Mucosa of rectum (tissue), 2 donors: ENCODE data around the gene NEXMIF.
"Not testable (repeated sequence)": the region's sequence is repeated elsewhere in the genome, so short reads cannot be mapped to it uniquely, and the experiment has no call there.

ENCODE experiments used
- H3K27ac ChIP-seq, 2 donors: one replicate each; pipeline ENCODE4 v1.7.0; 2013; ENCODE audit warnings: inconsistent platforms in 2 of 2, low read depth in 2 of 2, low read length in 2 of 2
- H3K27me3 ChIP-seq, 2 donors: one replicate each; pipeline ENCODE4 v1.7.0; 2013; ENCODE audit warnings: low read length in 2 of 2; ENCODE audit not compliant: control insufficient read depth in 2 of 2, insufficient read depth in 2 of 2
- H3K36me3 ChIP-seq, 2 donors: one replicate each; pipeline ENCODE4 v1.7.0; 2013; ENCODE audit warnings: low read length in 2 of 2; ENCODE audit not compliant: control insufficient read depth in 2 of 2, insufficient read depth in 2 of 2
- H3K4me1 ChIP-seq, 2 donors: one replicate each; pipeline ENCODE4 v1.7.0; 2013; ENCODE audit warnings: low read length in 2 of 2, mild to moderate bottlenecking in 1 of 2; ENCODE audit not compliant: control insufficient read depth in 2 of 2, insufficient read depth in 2 of 2
- H3K4me3 ChIP-seq, 2 donors: one replicate each; pipeline ENCODE4 v1.7.0; 2013; ENCODE audit warnings: low read length in 2 of 2
- H3K9ac ChIP-seq, 2 donors: one replicate each; pipeline ENCODE4 v1.7.0; 2013; ENCODE audit warnings: low read length in 2 of 2, low read depth in 1 of 2, mild to moderate bottlenecking in 1 of 2
- H3K9me3 ChIP-seq, 2 donors: one replicate each; pipeline ENCODE4 v1.7.0; 2013; ENCODE audit warnings: low read length in 2 of 2; ENCODE audit not compliant: control insufficient read depth in 2 of 2
- donor health status: healthy.
- donor health status: Normal muscosa, but diverticular disease.

Gene NEXMIF

GRCh38 chrX:74925225-74926088 is at the start of gene NEXMIF:
NEXMIF (minus strand) TSS chrX:74925452.
- Histone ChIP-seq H3K27ac (peak within 1 kb of the TSS; percentile 23 to 37), H3K4me1 (peaks cover 0 to 2% of the 10 kb centered on the region in 2 donors), H3K36me3 (no peaks in the 10 kb centered on the region), H3K27me3 (no peaks in the 10 kb centered on the region), H3K4me3 (peak within 1 kb of the TSS; percentile 37 to 73), H3K9ac (peak within 1 kb of the TSS; percentile 14 to 38), H3K9me3 (no peaks in the 10 kb centered on the region)

- not testable (repeated sequence) for H3K9ac ChIP-seq, H3K4me1 ChIP-seq, H3K27ac ChIP-seq, H3K9me3 ChIP-seq, H3K4me3 ChIP-seq, H3K27me3 ChIP-seq, H3K36me3 ChIP-seq
Observed at GRCh38 chrX:74961962-74962361, 36.7 kb upstream of the NEXMIF start.

DNA sequence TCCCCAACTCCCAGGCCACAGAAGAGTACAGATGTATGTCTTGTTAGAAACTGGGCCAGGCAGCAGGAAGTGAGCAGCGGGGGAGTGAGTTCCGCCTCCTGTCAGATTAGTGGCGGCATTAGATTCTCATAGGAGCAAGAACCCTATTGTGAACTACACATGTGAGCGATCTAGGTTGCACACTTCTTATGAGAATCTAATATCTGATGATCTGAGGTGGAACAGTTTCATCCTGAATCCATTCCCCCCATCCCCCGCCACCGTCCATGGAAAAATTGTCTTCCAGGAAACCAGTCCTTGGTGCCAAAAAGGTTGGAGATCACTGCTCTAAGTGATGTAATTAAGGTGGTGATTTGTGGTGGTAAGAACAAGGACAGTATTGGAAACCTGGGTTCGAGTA is 24.5 kb upstream of the NEXMIF start:
- Histone ChIP-seq H3K36me3 (no peaks in the 10 kb centered on the region), H3K4me3 (no peak overlapping the region), H3K4me1 (no peaks in the 10 kb centered on the region), H3K9ac (no peak overlapping the region), H3K27ac (no peak overlapping the region), H3K9me3 (peaks cover 0 to 3% of the 10 kb centered on the region in 2 donors), H3K27me3 (no peaks in the 10 kb centered on the region)

DNA sequence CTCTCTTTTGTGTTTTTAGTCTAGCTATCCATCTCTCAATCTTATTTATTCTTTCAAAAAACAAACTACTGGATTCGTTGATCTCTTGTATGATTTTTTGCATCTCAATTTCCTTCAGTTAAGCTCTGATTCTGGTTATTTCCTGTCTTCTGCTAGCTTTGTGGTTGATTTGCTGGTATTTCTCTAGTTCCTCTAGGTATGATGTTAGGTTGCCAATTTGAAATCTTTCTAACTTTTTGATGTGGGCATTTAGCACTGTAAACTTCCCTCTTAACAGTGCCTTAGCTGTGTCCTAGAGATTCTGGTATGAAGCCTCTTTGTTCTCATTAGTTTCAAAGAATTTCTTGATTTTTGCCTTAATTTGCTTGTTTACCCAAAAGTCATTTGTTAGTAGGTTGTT is 15.2 kb upstream of the NEXMIF start:
- no peak overlapping the region for H3K27ac ChIP-seq
- no peaks in the 10 kb centered on the region for H3K4me1 ChIP-seq
- no peak overlapping the region for H3K4me3 ChIP-seq
- no peaks in the 10 kb centered on the region for H3K9me3 ChIP-seq
- H3K36me3 ChIP-seq, result no peaks in the 10 kb centered on the region
- no peak overlapping the region for H3K9ac ChIP-seq
- no peaks in the 10 kb centered on the region for H3K27me3 ChIP-seq

DNA sequence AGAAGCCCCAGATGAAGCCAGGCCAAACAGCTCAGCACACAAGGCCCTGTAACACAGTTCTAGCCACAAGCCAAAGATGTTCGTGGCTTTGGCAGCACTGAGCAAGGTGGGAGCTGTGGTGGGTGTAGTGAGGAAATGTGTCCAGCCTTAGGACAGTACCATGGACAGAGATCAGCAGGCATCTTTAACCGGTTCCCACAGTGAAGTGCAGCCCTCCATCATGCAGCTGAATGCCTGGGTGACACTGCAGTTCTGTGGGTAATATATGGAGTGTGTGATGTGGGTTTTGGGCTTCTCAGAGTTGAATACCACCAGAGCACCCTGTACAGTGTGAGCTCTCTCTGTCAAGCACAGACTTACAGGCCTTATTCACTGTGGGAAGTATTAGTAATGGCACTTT is 6.0 kb upstream of the NEXMIF start:
- H3K36me3 ChIP-seq, result no peaks in the 10 kb centered on the region
- no peaks in the 10 kb centered on the region for H3K27me3 ChIP-seq
- H3K27ac ChIP-seq, result no peak overlapping the region
- H3K4me3 ChIP-seq, result no peak overlapping the region
- no peaks in the 10 kb centered on the region for H3K4me1 ChIP-seq
- H3K9ac ChIP-seq, result no peak overlapping the region
- no peaks in the 10 kb centered on the region for H3K9me3 ChIP-seq

DNA sequence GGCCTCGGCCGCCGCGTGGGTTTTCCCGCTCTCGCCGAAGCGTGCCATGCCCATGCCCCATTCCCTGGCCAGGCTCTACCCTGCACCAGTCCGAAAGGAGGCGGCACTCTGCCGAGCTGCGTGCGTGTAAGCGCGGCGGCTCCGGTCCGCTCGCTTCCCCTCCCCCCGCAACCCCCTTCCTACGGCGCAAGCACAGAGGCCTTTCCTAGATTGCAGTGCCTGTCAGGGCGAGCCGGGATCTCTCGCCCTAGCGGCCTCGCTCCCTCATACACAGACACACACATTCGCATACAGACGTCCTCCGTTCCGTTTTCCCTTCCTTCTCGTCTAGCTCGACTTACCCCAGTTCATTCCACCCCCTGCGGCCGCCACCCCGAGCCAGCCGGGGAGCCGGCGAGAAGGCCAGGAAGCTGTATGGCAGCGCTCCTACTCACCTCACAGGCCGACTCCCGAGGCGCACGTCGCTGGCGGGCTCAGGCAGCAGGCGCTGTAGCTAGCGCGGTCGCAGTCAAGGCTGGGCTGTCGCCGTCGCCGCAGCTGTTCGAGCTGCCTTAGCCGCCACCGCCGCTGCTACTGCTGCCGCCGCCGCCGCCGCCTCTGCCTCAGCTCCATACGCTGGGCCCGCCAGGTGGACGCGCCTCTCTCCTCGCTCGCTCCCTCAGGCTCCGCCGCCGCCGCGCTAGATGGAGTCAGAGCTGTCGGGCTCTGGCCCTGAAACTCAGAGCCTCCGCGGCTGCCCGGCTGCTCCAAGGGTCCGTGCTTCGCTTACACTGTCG is 615 bp downstream of the NEXMIF start:
- peak overlapping the region; percentile 23 to 37 for H3K27ac ChIP-seq
- H3K36me3 ChIP-seq, result no peaks in the 10 kb centered on the region
- H3K9ac ChIP-seq, result peak overlapping the region; percentile 14 to 38
- H3K4me1 ChIP-seq, result peaks cover 0 to 2% of the 10 kb centered on the region in 2 donors
- H3K9me3 ChIP-seq, result no peaks in the 10 kb centered on the region
- H3K4me3 ChIP-seq, result peak overlapping the region; percentile 37 to 73
- no peaks in the 10 kb centered on the region for H3K27me3 ChIP-seq

DNA sequence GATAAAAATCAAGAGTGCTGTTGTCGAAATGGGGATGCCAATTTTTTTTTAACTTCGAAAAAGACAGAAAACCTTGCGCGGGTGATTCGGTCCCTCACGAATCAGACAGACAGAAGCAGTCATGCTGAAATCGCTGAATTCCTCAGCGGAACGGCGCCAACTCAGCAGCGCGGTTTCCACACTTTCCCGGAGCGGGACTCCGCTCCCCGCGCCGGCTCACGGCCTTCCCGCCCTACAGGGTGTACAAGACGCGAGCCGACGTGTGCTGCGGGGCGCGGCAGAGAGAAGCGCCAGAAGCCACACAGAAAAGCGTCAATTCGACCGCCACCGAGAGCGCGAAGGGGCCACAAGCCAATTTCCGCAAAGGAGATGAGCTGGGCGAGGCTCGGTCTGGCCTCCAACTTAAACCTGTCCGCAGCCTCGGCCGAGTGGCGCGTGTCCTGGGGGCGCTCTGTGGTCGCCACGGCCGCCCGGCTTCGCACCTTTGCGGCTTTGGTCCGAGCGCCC is 1.3 kb downstream of the NEXMIF start:
- Histone ChIP-seq H3K4me1 (peaks cover 0 to 2% of the 10 kb centered on the region in 2 donors), H3K9me3 (no peaks in the 10 kb centered on the region), H3K36me3 (no peaks in the 10 kb centered on the region), H3K9ac (no peak overlapping the region), H3K27me3 (no peaks in the 10 kb centered on the region), H3K4me3 (peak overlapping the region; percentile 37 to 73), H3K27ac (peak overlapping the region in 1 of 2 donors; percentile 23)

DNA sequence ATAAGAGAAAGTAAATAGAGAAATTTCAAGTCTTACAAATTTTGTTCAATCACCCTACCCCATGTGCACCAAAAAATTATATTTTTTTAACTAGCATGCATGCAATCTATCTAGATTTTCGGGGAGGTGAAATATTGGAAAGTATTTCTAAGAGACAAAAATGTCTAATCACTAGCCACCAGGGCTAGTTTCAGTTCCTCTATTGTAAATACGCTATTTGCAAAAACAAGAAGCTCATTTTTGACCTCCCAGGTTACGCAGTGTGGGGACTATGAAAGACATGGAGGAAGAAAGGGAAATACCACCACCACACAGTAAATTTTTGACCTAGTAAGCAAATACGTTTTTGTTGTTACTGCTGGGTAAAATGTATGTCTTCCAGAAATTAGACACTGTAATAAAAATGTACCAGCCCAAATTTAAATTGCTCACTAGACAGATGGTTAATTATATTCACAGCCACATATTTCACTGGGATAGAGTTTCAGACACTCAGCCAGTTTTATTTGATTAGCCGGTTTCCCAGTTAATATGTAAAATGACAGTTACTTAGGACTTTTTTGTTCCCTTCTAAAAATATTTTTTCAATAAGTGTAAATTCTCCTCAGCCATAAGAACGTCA is 2.2 kb downstream of the NEXMIF start:
- no peak overlapping the region for H3K4me3 ChIP-seq
- no peak overlapping the region for H3K27ac ChIP-seq
- no peaks in the 10 kb centered on the region for H3K27me3 ChIP-seq

DNA sequence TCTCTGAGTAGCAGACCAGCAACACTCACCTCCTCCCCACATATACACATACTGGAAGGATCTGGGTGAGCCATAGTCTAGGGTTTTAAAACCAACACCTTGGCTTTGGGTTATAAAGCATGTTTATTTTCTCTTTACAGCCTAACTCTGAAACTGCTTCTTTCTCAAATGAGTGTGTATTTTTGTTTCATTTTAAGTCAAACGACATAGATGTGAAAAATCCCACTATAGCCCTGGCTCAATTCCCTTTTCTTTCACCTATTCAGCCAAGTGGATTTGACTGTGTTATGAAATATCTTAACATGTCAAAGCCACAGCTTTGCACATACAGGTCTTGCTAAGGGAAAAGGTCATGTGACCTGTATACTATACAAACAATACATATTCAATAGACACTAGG is 13.8 kb downstream of the NEXMIF start:
- Histone ChIP-seq H3K27me3 (no peaks in the 10 kb centered on the region), H3K4me3 (no peak overlapping the region), H3K27ac (no peak overlapping the region), H3K36me3 (no peaks in the 10 kb centered on the region), H3K4me1 (no peaks in the 10 kb centered on the region), H3K9me3 (no peaks in the 10 kb centered on the region), H3K9ac (no peak overlapping the region)

More for the DNA sequence above, 2.2 kb downstream of the NEXMIF start:
- H3K4me1 ChIP-seq, result peaks cover 0 to 2% of the 10 kb centered on the region in 2 donors
- H3K9me3 ChIP-seq, result no peaks in the 10 kb centered on the region
- no peak overlapping the region for H3K9ac ChIP-seq
- no peaks in the 10 kb centered on the region for H3K36me3 ChIP-seq

- Histone ChIP-seq H3K4me3 (no peak overlapping the region), H3K4me1 (no peaks in the 10 kb centered on the region), H3K9me3 (no peaks in the 10 kb centered on the region), H3K36me3 (no peaks in the 10 kb centered on the region), H3K27ac (no peak overlapping the region), H3K27me3 (no peaks in the 10 kb centered on the region), H3K9ac (no peak overlapping the region)
Observed at GRCh38 chrX:74906417-74906816, 18.8 kb downstream of the NEXMIF start.
